Right atrium auricular region (tissue), 2 donors: ENCODE data around the gene MINK1. TPM values are rescaled to one million over a fixed set of nuclear protein-coding genes. Genes with fewer than 3 reads are reported as not detected.
"Not testable (repeated sequence)": the region's sequence is repeated elsewhere in the genome, so short reads cannot be mapped to it uniquely, and the experiment has no call there.

Experiments used
- DNase-seq: peaks from one replicate; pipeline ENCODE4 v3.0.0-alpha.2; 2019; ENCODE audit warnings: low spot score
- H3K27ac ChIP-seq, 2 donors: fragments of 200-600 bp; sonication (generic); 1 replicate in 1 of 2; 2 replicates in 1 of 2; pipeline ENCODE4 v1.5.1; 2016 to 2019
- H3K27me3 ChIP-seq, 2 donors: fragments of 200-600 bp; sonication (generic); one replicate each; pipeline versions ENCODE4 v1.5.1 to v1.6.0; 2017 to 2019
- H3K36me3 ChIP-seq: fragments of 200-600 bp; sonication (generic); one replicate; pipeline ENCODE4 v1.5.1; 2016
- H3K4me1 ChIP-seq, 2 donors: fragments of 200-600 bp; sonication (generic); one replicate each; pipeline versions ENCODE4 v1.5.1 to v1.6.0; 2017 to 2019
- H3K4me3 ChIP-seq, 2 donors: fragments of 200-600 bp; sonication (generic); 1 replicate in 1 of 2; 2 replicates in 1 of 2; pipeline ENCODE4 v1.5.1; 2017 to 2019; ENCODE audit warnings: mild to moderate bottlenecking in 1 of 2, moderate library complexity in 1 of 2
- H3K9me3 ChIP-seq, 2 donors: fragments of 200-600 bp; sonication (generic); one replicate each; pipeline ENCODE4 v1.5.1; 2019
- CTCF ChIP-seq, 2 donors: fragments of 200-600 bp; sonication (generic); IDR thresholded peaks; one replicate each; pipeline ENCODE4 v1.5.1; 2019; ENCODE audit warnings: antibody characterized with exemption in 2 of 2
- total RNA-seq, 2 donors: library from RNA; depleted of rRNA; stranded (reverse); fragments of >200 nt; gene quantifications; one replicate each; pipeline ENCODE4 v1.1.0, GENCODE V29; 2016

The MINK1 gene
- total RNA-seq, 2 donors from 2014 or later = 20.9 to 22.2 TPM

- Histone ChIP-seq H3K36me3 (no peaks in the 10 kb centered on the region), H3K9me3 (no peaks in the 10 kb centered on the region), H3K27me3 (no peaks in the 10 kb centered on the region), H3K27ac (no peak overlapping the region), H3K4me1 (peaks cover 0 to 49% of the 10 kb centered on the region in 2 donors), H3K4me3 (no peak overlapping the region)
- no peak for DNase-seq
- no peak for TF ChIP-seq CTCF (IDR thresholded peaks at IDR 0.05)
These were observed 23.8 kb downstream of the MINK1 start for GRCh38 chr17:4856937-4857314.

- DNase-seq, H3K27me3 ChIP-seq, H3K9me3 ChIP-seq, H3K4me3 ChIP-seq, H3K36me3 ChIP-seq: not testable (repeated sequence)
- H3K27ac ChIP-seq = peak overlapping the region in 1 of 2 donors; percentile 64
- H3K4me1 ChIP-seq = peaks cover 0 to 47% of the 10 kb centered on the region in 2 donors
These were observed 24.2 kb downstream of the MINK1 start for GRCh38 chr17:4857347-4857746.

GRCh38 chr17:4858068-4858881 lies 25.1 kb downstream of the MINK1 start:
- no peaks in the 10 kb centered on the region for H3K27me3 ChIP-seq
- no peak overlapping the region for H3K4me3 ChIP-seq
- DNase-seq = no peak
- no peaks in the 10 kb centered on the region for H3K9me3 ChIP-seq
- peak overlapping the region; percentile 47 to 64 for H3K27ac ChIP-seq
- no peak for TF ChIP-seq CTCF (IDR thresholded peaks at IDR 0.05)
- no peaks in the 10 kb centered on the region for H3K36me3 ChIP-seq
- H3K4me1 ChIP-seq = peaks cover 0 to 46% of the 10 kb centered on the region in 2 donors

- Histone ChIP-seq H3K27ac (peak overlapping the region; percentile 47 to 64), H3K4me3 (no peak overlapping the region), H3K27me3 (no peaks in the 10 kb centered on the region), H3K9me3 (no peaks in the 10 kb centered on the region), H3K36me3 (no peaks in the 10 kb centered on the region), H3K4me1 (peaks cover 0 to 46% of the 10 kb centered on the region in 2 donors)
- no peak for DNase-seq
- TF ChIP-seq CTCF (IDR thresholded peaks at IDR 0.05) = no peak
These were observed 25.7 kb downstream of the MINK1 start for GRCh38 chr17:4858882-4859260.

GRCh38 chr17:4859816-4860625 lies 26.9 kb downstream of the MINK1 start:
- Histone ChIP-seq H3K4me3 (no peak overlapping the region), H3K27me3 (no peaks in the 10 kb centered on the region), H3K27ac (no peak overlapping the region), H3K4me1 (peaks cover 0 to 46% of the 10 kb centered on the region in 2 donors), H3K36me3 (no peaks in the 10 kb centered on the region), H3K9me3 (no peaks in the 10 kb centered on the region)
- no peak for TF ChIP-seq CTCF (IDR thresholded peaks at IDR 0.05)
- DNase-seq = no peak

- no peaks in the 10 kb centered on the region for H3K9me3 ChIP-seq
- no peaks in the 10 kb centered on the region for H3K36me3 ChIP-seq
- no peak for DNase-seq
- no peaks in the 10 kb centered on the region for H3K27me3 ChIP-seq
- H3K27ac ChIP-seq = no peak overlapping the region
- no peak overlapping the region for H3K4me3 ChIP-seq
- TF ChIP-seq CTCF (IDR thresholded peaks at IDR 0.05) = no peak
- peaks cover 0 to 46% of the 10 kb centered on the region in 2 donors for H3K4me1 ChIP-seq
These were observed 27.5 kb downstream of the MINK1 start for GRCh38 chr17:4860651-4861050.
